GM10248 (cell line): ENCODE data around the gene HEATR5B.
"Not testable (repeated sequence)": the region's sequence is repeated elsewhere in the genome, so short reads cannot be mapped to it uniquely, and the experiment has no call there.

Source experiments
- CTCF ChIA-PET: fragments of 300-600 bp; sonication (Branson Sonifier 250); formaldehyde crosslinking; extraction: SDS; loops from one replicate; lab custom pipeline; 2021; ENCODE audit warnings: antibody characterized with exemption; lab: Yijun Ruan, JAX
- POLR2A ChIA-PET: fragments of 350-650 bp; sonication (Branson Sonifier 250); formaldehyde crosslinking; extraction: SDS; loops from one replicate; lab custom pipeline; 2020; ENCODE audit warnings: antibody characterized with exemption; lab: Yijun Ruan, JAX
- DNase-seq: peaks from one replicate; pipeline ENCODE4 v3.0.0; 2012; ENCODE audit errors: extremely low spot score
- TF ChIP-seq, protein P1 (sequence below): IDR thresholded peaks from 2 replicates; pipeline ENCODE4 v1.5.1; 2012; ENCODE audit warnings: mild to moderate bottlenecking, low read depth; ENCODE audit errors: extremely low read depth, missing control alignments, control extremely low read depth

Gene HEATR5B

DNA sequence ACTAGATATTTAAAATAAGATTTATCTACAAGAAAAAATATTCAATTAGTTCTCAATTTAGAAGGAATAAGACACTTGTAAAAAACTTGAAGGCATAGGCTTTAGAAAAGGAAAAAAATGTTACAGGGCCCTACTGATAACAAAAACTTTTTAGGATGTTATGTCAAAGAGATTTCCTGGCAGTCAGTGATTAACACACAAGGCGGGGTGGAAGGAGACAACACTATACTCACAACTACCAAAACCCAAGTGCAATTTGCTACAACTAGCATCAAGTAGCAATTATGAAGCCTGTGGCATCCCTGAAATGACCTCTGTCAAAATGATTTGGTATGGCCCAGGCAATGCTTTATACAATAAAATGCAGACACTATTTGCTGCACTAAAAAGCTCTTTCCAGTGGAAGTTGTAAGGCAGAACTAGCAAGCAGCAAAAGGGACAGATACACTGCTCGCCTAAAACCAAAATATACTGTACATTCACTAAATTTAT, 133.1 kb downstream of the HEATR5B start:
- POLR2A ChIA-PET = no interaction called here
- TF ChIP-seq, protein P1, sequence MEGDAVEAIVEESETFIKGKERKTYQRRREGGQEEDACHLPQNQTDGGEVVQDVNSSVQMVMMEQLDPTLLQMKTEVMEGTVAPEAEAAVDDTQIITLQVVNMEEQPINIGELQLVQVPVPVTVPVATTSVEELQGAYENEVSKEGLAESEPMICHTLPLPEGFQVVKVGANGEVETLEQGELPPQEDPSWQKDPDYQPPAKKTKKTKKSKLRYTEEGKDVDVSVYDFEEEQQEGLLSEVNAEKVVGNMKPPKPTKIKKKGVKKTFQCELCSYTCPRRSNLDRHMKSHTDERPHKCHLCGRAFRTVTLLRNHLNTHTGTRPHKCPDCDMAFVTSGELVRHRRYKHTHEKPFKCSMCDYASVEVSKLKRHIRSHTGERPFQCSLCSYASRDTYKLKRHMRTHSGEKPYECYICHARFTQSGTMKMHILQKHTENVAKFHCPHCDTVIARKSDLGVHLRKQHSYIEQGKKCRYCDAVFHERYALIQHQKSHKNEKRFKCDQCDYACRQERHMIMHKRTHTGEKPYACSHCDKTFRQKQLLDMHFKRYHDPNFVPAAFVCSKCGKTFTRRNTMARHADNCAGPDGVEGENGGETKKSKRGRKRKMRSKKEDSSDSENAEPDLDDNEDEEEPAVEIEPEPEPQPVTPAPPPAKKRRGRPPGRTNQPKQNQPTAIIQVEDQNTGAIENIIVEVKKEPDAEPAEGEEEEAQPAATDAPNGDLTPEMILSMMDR = no peak
- no peak for DNase-seq
- CTCF ChIA-PET = interaction anchor here (1.3 kb wide), 1 partner anchor 16 kb away, joined by 3 read pairs; the partner anchor contains the start of gene STRN

DNA sequence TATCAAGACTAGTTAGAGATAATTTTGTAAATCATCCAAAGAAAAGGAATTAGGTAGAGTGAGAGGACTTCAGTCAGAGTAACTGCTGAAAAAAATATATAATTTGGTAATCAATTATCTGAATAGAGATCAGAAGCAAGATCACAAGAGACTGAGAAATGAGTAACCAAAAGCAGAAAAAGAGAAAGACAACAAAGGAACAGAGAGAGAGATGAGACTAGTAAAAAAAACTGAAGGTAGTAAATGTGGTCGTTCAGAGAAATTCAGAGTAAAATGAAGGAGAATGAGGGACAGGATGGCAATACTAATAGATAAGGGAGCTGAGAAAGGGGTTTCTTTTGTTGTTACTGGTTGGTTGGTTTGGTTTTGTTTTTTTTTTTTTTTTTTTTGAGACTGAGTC, 134.3 kb downstream of the HEATR5B start:
- TF ChIP-seq, protein P1 = no peak
- DNase-seq = no peak
- CTCF ChIA-PET = no interaction called here
- POLR2A ChIA-PET = interaction anchor here (0.6 kb wide), 1 partner anchor 1685 kb away, joined by 4 read pairs; no protein-coding TSS in a partner anchor

DNA sequence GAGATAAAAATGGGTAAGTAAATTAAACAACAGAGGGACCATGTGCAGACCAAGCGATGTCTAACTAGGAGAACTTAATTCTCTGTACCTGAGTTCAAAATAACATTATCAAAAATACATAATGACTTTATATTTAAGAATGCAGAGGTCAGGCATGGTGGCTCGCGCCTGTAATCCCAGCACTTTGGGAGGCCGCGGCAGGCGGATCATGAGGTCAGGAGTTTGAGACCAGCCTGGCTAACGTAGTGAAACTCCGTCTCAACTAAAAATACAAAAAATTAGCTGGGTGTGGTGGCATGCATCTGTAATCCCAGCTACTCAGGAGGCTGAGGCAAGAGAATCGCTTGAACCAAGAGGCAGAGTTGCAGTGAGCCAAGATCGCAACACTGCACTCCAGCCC, 138.9 kb downstream of the HEATR5B start:
- POLR2A ChIA-PET, DNase-seq: not testable (repeated sequence)

DNA sequence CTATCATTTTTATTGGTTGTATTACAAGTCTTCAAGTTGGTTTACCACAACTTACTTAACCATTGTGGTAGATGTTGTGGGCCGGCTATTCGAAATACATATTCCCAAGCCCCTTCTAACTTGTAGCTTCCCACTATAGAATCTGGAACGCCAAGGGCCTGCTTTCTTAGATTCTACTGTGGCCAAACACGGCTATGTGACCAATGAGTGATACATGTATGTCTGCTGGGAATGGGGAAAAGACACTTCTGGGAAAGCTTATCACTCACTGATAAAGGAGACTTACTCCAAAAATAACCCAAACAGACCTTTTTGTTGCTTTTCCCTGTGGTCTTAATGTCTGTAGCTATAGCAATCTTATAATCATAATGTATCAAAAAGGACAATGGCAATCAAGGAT, 142.3 kb downstream of the HEATR5B start:
- no peak for DNase-seq
- TF ChIP-seq, protein P1 = no peak
- ChIA-PET POLR2A (no interaction called here), CTCF (interaction anchor here (1.8 kb wide), 1 partner anchor 22 kb away, joined by 5 read pairs; no protein-coding TSS in a partner anchor)

More for the DNA sequence above, 138.9 kb downstream of the HEATR5B start:
- CTCF ChIA-PET = not testable (repeated sequence)

DNA sequence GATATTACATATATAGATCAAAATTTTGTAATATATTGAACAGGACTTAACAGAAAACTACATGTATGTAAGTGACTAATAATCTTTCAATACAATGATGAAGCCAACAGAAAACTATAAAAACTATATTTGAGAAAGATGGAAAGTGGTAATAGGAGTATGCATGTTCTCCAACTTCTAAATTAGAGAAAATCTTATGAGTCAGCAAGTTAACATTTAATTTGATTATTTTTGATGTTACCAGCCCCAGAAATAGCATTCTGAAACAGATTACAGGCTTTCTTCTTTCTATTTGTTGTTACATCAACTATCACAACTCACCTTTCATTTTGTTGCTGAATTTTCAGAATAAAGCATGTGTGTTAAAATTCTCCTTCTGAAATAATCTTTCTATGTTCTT, 147.6 kb downstream of the HEATR5B start:
- DNase-seq, POLR2A ChIA-PET: not testable (repeated sequence)
- CTCF ChIA-PET = interaction anchor here (0.7 kb wide), 1 partner anchor 33 kb away, joined by 3 read pairs; no protein-coding TSS in a partner anchor

DNA sequence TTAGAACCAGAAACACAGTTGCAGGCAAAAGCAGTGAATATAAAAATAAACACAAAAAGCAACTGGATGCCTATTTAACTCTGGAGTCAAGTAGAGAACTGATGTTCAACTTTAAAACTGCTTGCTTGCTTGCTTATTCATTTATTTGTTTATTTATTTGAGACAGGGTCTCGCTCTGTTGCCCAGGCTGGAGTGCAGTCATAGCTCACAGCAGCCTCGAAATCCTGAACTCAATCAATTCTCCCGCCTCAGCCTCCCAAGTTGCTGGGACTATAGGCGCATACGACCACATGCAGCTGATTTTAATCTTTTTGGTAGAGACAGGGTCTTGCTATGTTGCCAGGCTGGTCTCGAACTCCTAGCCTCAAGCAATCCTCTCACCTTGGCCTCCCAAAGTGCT, 152.5 kb downstream of the HEATR5B start:
- CTCF ChIA-PET, POLR2A ChIA-PET, DNase-seq: not testable (repeated sequence)
